KMS-11 (cell line): ENCODE measurements around the gene DUSP9.

Experiments
- H2AFZ ChIP-seq: fragments of 200-600 bp; sonication (generic); 2 replicates; pipeline ENCODE4 v1.6.1; 2016; ENCODE audit warnings: antibody characterized with exemption, mixed run types, low read depth
- H3K27ac ChIP-seq: fragments of 200-600 bp; sonication (generic); 2 replicates; pipeline ENCODE4 v1.6.1; 2016; ENCODE audit warnings: mild to moderate bottlenecking, mixed run types
- H3K27me3 ChIP-seq: fragments of 200-600 bp; sonication (generic); 2 replicates; pipeline ENCODE4 v1.6.1; 2017; ENCODE audit warnings: mild to moderate bottlenecking, low read depth, mixed run types, moderate library complexity; ENCODE audit not compliant: insufficient read depth
- H3K36me3 ChIP-seq: fragments of 200-600 bp; sonication (generic); 2 replicates; pipeline ENCODE4 v1.6.1; 2017; ENCODE audit warnings: mild to moderate bottlenecking, mixed run types; ENCODE audit not compliant: insufficient read depth
- H3K4me1 ChIP-seq: fragments of 200-600 bp; sonication (generic); 2 replicates; pipeline ENCODE4 v1.6.1; 2016; ENCODE audit warnings: mild to moderate bottlenecking, low read depth, mixed run types; ENCODE audit not compliant: poor library complexity, severe bottlenecking
- H3K4me2 ChIP-seq: fragments of 200-600 bp; sonication (generic); 2 replicates; pipeline ENCODE4 v1.7.0; 2016; ENCODE audit warnings: mild to moderate bottlenecking, mixed run types
- H3K4me3 ChIP-seq: fragments of 200-600 bp; sonication (generic); IDR thresholded peaks from 2 replicates; pipeline ENCODE4 v1.6.1; 2017; ENCODE audit warnings: low read depth, low read length, mixed read lengths; ENCODE audit not compliant: insufficient read depth
- H3K79me2 ChIP-seq: fragments of 200-600 bp; sonication (generic); 2 replicates; pipeline ENCODE4 v1.6.1; 2016; ENCODE audit warnings: low read depth, mixed run types; ENCODE audit not compliant: insufficient read depth
- H3K9ac ChIP-seq: fragments of 200-600 bp; sonication (generic); 2 replicates; pipeline ENCODE4 v1.6.1; 2016; ENCODE audit warnings: mild to moderate bottlenecking, mixed run types
- H4K20me1 ChIP-seq: fragments of 200-600 bp; sonication (generic); 2 replicates; pipeline ENCODE4 v1.6.1; 2016; ENCODE audit warnings: mild to moderate bottlenecking, mixed run types; ENCODE audit not compliant: insufficient read depth
- TF ChIP-seq, protein P1 (sequence below): fragments of 200-600 bp; sonication (generic); conservative IDR thresholded peaks from 2 replicates; pipeline ENCODE4 v1.6.1; 2017; ENCODE audit warnings: low read depth, mild to moderate bottlenecking, antibody characterized with exemption, low read length, moderate library complexity, mixed read lengths

The DUSP9 gene

DNA sequence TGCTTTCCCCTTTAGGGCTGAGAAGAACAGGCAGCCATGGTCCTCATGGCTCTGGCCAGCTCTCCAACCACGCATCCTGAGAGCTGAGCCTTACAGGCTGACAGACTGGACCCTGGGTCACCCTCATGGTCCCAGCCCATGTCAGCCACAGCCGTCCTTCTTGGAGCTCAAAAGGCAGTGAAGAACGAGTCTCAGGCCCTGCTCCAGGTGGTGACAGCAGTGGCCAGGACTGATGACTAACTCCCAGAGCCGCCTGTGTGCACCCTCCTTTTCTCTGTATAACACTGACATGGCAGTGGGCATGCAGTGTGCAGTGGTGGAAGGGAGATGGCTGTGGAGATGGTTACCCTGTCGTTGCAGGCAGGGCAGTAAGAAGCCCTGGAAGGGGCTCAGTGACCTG lies 10.3 kb upstream of the DUSP9 start:
- no peaks in the 10 kb centered on the region for H3K36me3 ChIP-seq
- no peak overlapping the region for H3K9ac ChIP-seq
- H3K4me2 ChIP-seq = no peak overlapping the region
- H3K4me1 ChIP-seq = no peaks in the 10 kb centered on the region
- H2AFZ ChIP-seq = no peak overlapping the region
- TF ChIP-seq, protein P1, sequence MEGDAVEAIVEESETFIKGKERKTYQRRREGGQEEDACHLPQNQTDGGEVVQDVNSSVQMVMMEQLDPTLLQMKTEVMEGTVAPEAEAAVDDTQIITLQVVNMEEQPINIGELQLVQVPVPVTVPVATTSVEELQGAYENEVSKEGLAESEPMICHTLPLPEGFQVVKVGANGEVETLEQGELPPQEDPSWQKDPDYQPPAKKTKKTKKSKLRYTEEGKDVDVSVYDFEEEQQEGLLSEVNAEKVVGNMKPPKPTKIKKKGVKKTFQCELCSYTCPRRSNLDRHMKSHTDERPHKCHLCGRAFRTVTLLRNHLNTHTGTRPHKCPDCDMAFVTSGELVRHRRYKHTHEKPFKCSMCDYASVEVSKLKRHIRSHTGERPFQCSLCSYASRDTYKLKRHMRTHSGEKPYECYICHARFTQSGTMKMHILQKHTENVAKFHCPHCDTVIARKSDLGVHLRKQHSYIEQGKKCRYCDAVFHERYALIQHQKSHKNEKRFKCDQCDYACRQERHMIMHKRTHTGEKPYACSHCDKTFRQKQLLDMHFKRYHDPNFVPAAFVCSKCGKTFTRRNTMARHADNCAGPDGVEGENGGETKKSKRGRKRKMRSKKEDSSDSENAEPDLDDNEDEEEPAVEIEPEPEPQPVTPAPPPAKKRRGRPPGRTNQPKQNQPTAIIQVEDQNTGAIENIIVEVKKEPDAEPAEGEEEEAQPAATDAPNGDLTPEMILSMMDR = no peak
- H3K4me3 ChIP-seq = no peak overlapping the region
- no peaks in the 10 kb centered on the region for H3K79me2 ChIP-seq
- H3K27me3 ChIP-seq = peaks cover 37% of the 10 kb centered on the region; the same call in 1 of the 2 replicates
- no peaks in the 10 kb centered on the region for H4K20me1 ChIP-seq
- H3K27ac ChIP-seq = no peak overlapping the region

DNA sequence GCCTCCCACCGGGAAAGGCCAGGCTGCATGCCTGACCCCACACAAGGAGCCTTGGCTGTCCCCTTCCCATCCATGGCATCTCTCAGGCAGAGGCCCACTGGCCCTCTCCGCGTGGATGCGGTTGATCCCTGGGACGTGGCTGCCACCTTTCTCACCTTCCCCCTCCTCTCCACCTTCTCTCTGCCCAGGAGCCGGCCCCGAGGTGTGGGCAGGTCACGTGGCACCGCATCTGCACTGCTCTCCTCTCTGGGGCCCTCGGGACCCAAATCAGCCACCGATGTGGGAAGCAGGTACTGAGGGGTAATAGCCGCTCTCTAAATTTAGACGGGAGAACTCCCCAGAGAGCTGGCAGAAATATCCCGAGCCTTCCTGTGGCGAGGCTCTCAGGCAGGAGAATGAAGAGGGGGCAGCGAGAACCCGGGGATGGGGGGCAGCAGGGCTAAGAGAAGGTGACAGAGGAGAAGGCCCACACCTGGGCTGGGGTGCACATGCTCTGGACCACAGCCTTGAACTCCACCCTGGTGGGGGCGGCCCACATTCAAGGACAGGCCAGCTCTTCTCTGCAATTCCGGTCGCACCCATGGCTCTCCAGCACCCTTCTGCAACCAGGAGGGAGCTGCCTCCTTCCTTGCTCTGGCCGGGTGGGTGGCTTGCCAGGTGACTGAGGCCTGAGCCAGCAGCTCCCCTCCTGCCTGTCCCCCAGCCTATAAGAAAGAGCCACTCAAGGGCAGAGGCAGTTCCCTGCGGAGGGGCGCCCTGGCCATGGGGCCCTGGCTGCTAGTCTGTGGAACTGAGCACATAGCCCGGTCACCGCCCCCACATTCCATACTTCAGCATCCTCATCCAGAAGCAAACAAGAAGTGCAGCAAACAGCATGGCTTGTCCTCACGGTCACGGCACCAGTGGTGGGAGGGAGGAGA lies 9.6 kb upstream of the DUSP9 start:
- peaks cover 31% of the 10 kb centered on the region; the same call in 1 of the 2 replicates for H3K27me3 ChIP-seq
- H3K79me2 ChIP-seq = no peaks in the 10 kb centered on the region
- H3K27ac ChIP-seq = no peak overlapping the region
- no peaks in the 10 kb centered on the region for H3K4me1 ChIP-seq
- TF ChIP-seq, protein P1 = no peak
- H3K36me3 ChIP-seq = no peaks in the 10 kb centered on the region
- no peak overlapping the region for H2AFZ ChIP-seq
- H3K4me3 ChIP-seq = no peak overlapping the region
- H4K20me1 ChIP-seq = no peaks in the 10 kb centered on the region
- no peak overlapping the region for H3K4me2 ChIP-seq
- no peak overlapping the region for H3K9ac ChIP-seq

DNA sequence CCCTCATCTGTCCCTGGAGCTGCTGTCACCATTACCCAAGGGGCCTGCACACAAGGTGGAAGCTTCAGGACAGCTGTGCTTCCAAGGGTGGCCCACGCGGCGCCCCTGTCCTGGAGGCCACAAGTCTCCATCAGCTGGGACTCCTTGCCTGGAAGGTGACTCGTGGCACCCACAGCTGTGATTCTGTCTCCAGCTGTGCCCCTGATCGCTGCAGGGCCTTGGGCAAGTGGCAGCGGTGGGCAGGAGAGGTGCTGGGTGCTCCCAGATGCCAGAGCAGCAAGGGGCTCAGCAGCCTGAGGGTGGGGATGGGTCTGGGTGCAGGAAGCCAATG lies 9.0 kb upstream of the DUSP9 start:
- H3K79me2 ChIP-seq = no peaks in the 10 kb centered on the region
- H3K4me3 ChIP-seq = no peak overlapping the region
- no peak overlapping the region for H3K4me2 ChIP-seq
- no peaks in the 10 kb centered on the region for H3K36me3 ChIP-seq
- TF ChIP-seq, protein P1 = no peak
- H4K20me1 ChIP-seq = no peaks in the 10 kb centered on the region
- H3K9ac ChIP-seq = no peak overlapping the region
- H3K27me3 ChIP-seq = peaks cover 29% of the 10 kb centered on the region; the same call in 1 of the 2 replicates
- no peak overlapping the region for H3K27ac ChIP-seq
- H2AFZ ChIP-seq = no peak overlapping the region
- H3K4me1 ChIP-seq = no peaks in the 10 kb centered on the region

DNA sequence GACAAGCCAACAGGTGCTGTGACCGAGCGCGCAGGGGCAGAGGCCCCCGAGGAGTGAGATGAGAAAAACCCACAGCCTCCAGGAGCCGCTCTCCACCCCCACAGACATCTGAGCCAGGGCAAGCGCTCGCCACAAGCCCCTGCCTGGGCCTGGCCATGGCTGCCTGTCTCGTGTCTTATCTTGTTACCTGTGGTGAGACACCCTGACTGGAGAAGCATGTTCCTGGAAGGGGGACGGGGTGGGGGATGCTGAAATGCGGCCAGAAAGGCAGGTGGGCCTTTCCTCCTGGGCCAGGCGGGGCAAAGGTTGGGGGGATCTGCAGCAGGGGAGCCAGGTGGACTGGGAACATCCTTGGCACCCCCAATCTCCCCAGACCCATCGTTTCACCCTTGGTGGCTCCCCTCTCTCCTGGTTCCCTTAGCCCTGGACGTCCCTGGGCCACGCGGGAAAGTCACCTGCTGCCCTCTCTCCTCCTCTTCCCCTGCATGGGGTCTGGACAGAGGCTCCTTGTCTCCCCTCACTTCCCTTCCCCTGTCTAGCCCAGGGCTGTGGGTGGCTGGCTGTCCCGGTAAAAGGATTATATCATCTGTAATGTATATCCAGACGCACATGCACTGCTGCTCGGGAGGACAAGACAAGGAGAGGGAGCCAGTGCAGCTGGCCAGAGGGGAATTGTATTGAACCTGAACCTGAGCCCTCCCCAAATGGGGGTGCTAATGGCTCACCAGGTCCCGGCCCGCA lies 8.4 kb upstream of the DUSP9 start:
- Histone ChIP-seq H3K27me3 (peaks cover 29% of the 10 kb centered on the region; the same call in 1 of the 2 replicates), H3K4me3 (no peak overlapping the region), H3K4me1 (no peaks in the 10 kb centered on the region), H3K36me3 (no peaks in the 10 kb centered on the region), H3K4me2 (no peak overlapping the region), H3K79me2 (no peaks in the 10 kb centered on the region), H2AFZ (no peak overlapping the region), H3K27ac (no peak overlapping the region), H3K9ac (no peak overlapping the region), H4K20me1 (no peaks in the 10 kb centered on the region)
- TF ChIP-seq, protein P1 = no peak
